Lower leg skin (tissue), 4 donors: ENCODE measurements around the gene EDRF1. TPM values are rescaled to one million over a fixed set of nuclear protein-coding genes. Genes with fewer than 3 reads are reported as not detected.

Experiments used
- DNase-seq, 2 donors: peaks; one replicate each; pipeline ENCODE4 v3.0.0-alpha.2; 2019; ENCODE audit warnings: low spot score in 2 of 2
- H3K4me3 ChIP-seq: fragments of 200-600 bp; sonication (generic); 2 replicates; pipeline ENCODE4 v1.5.1; 2017; ENCODE audit warnings: mild to moderate bottlenecking, low read depth; ENCODE audit not compliant: poor library complexity, severe bottlenecking
- CTCF ChIP-seq, 3 donors: fragments of 450-650 bp; IDR thresholded peaks; one replicate each; pipeline ENCODE4 v1.5.1; 2016; ENCODE audit warnings: antibody characterized with exemption in 3 of 3, mild to moderate bottlenecking in 3 of 3, moderate library complexity in 2 of 3
- POLR2A ChIP-seq, 2 donors: fragments of 450-650 bp; IDR thresholded peaks; one replicate each; pipeline ENCODE4 v1.6.1; 2016 to 2017; ENCODE audit warnings: antibody characterized with exemption in 2 of 2, mild to moderate bottlenecking in 1 of 2, moderate library complexity in 1 of 2
- WGBS, 2 donors: methylation state at CpG; one replicate each; pipeline ENCODE4 v1.1.5; 2018; 5-methylcytosine and 5-hydroxymethylcytosine counted together
- intact Hi-C: fragments of 100-400 bp; cut with DNase I; formaldehyde crosslinking; loops from one replicate; pipeline ENCODE4 v1.15.0; 2023; ENCODE audit warnings: low total_unique reads
- total RNA-seq, 4 donors: library from RNA; depleted of rRNA; stranded (reverse); fragments of >200 nt; gene quantifications; one replicate each; pipeline ENCODE4 v1.1.0, GENCODE V29; 2016

Gene EDRF1
- total RNA-seq, 4 donors from 2014 or later, result 12.8 to 20.8 (median 19.3) TPM

GRCh38 chr10:125799451-125800182, 80.1 kb downstream of the EDRF1 start:
- WGBS, 2 donors, result 88 to 93% methylated on average over 8 of the region's 8 CpGs
- TF ChIP-seq CTCF (IDR thresholded peaks at IDR 0.05) (no peak), POLR2A (IDR thresholded peaks at IDR 0.05) (no peak)

GRCh38 chr10:125801574-125801973, 82.1 kb downstream of the EDRF1 start:
- 90 to 93% methylated on average over 1 of the region's 1 CpG for WGBS, 2 donors
- DNase-seq, result no peak
- intact Hi-C loops, result no loop called here
- no peak for TF ChIP-seq POLR2A (IDR thresholded peaks at IDR 0.05)
- no peak overlapping the region for H3K4me3 ChIP-seq

More at GRCh38 chr10:125799451-125800182, 80.1 kb downstream of the EDRF1 start:
- no peak for DNase-seq
- intact Hi-C loops, result no loop called here
- H3K4me3 ChIP-seq, result no peak overlapping the region

- 78 to 82% methylated on average over 5 of the region's 5 CpGs for WGBS, 2 donors
- TF ChIP-seq POLR2A (IDR thresholded peaks at IDR 0.05) (no peak), CTCF (IDR thresholded peaks at IDR 0.05) (no peak)
- no peak overlapping the region for H3K4me3 ChIP-seq
- no peak for DNase-seq
- intact Hi-C loops, result no loop called here
These were observed 82.6 kb downstream of the EDRF1 start for GRCh38 chr10:125802131-125802530.

- H3K4me3 ChIP-seq, result no peak overlapping the region
- no peak for DNase-seq
- TF ChIP-seq POLR2A (IDR thresholded peaks at IDR 0.05) (no peak), CTCF (IDR thresholded peaks at IDR 0.05) (no peak)
- WGBS, 2 donors, result 92 to 95% methylated on average over 7 of the region's 7 CpGs
- intact Hi-C loops, result no loop called here
These were observed 83.2 kb downstream of the EDRF1 start for GRCh38 chr10:125802739-125803138.

- TF ChIP-seq POLR2A (IDR thresholded peaks at IDR 0.05) (no peak), CTCF (IDR thresholded peaks at IDR 0.05) (no peak)
- DNase-seq, result no peak
- H3K4me3 ChIP-seq, result no peak overlapping the region
- WGBS, 2 donors, result 89 to 95% methylated on average over 1 of the region's 1 CpG
- intact Hi-C loops, result no loop called here
These were observed 88.5 kb downstream of the EDRF1 start for GRCh38 chr10:125808047-125808446.

DNA sequence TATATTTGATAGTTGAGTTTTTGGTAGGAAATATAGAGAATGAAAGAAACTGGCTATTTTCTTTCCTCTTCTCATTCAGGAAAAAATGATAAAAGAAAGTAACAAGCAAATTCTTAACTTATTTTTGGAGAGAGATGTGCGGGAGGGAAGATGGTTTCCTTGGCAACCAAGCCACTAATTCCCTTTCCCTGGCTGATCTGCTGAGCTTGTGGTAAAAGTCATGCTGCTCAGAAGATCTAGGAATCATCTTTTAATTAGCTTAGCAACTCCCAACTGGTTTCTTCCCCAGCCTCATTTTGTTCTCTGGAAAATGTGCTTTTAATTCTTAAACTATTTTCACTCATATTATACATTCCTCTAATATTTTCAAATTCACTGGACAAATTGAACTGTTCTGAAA, 91.7 kb downstream of the EDRF1 start:
- TF ChIP-seq CTCF (IDR thresholded peaks at IDR 0.05) (no peak), POLR2A (IDR thresholded peaks at IDR 0.05) (no peak)
- WGBS, 2 donors, result 69 to 73% methylated on average over 1 of the region's 1 CpG
- no peak for DNase-seq
- intact Hi-C loops, result no loop called here
- H3K4me3 ChIP-seq, result no peak overlapping the region
